T-helper 9 cell (primary cell): Measurements from ENCODE around the gene SDHA.

Source experiments
- DNase-seq: peaks from one replicate; pipeline ENCODE4 v3.0.0-alpha.2; 2020
- total RNA-seq, 2 donors: gene quantifications; one replicate each; lab custom pipeline; 2026; lab: John Stamatoyannopoulos, UW

Gene SDHA
- 17.9 to 54.1 reads per million in 2 donors for total RNA-seq

- DNase-seq: peak; percentile 98
Measured at GRCh38 chr5:217494-218456, at the start of gene SDHA, which contains the start of gene CCDC127. TSS of gene SDHA (plus strand) at chr5:218320. CDS start at chr5:218356, 36 bp downstream. TSS of gene CCDC127 (minus strand) at chr5:218153. CDS start at chr5:216849, 1,304 bp downstream.

- no peak for DNase-seq
Measured at GRCh38 chr5:169071-169727, 48.9 kb upstream of the SDHA start.

GRCh38 chr5:169728-170094, 48.4 kb upstream of the SDHA start:
- no peak for DNase-seq

- no peak for DNase-seq
Measured at GRCh38 chr5:170971-171800, 46.9 kb upstream of the SDHA start.

GRCh38 chr5:171801-172331, 46.3 kb upstream of the SDHA start:
- no peak for DNase-seq

DNA sequence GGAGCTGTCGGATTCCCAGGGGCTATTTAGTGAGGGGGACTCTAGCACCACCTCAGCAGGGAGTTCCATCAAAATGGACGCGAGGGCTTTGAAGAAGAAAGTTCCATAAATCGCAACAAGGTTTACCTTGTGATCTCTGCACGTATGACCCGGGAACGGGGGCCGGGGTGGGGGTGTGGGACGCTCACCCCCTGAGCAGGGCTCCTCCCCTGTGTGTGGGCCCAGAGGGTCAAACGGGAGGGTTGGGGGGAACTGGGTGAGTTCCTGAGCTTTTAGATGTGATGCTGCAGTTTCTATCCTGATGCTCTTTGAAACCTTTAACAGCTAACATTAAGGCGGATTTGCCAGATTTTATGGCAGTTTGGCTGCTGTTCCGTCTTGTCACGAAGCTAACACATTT, 45.7 kb upstream of the SDHA start:
- no peak for DNase-seq

DNA sequence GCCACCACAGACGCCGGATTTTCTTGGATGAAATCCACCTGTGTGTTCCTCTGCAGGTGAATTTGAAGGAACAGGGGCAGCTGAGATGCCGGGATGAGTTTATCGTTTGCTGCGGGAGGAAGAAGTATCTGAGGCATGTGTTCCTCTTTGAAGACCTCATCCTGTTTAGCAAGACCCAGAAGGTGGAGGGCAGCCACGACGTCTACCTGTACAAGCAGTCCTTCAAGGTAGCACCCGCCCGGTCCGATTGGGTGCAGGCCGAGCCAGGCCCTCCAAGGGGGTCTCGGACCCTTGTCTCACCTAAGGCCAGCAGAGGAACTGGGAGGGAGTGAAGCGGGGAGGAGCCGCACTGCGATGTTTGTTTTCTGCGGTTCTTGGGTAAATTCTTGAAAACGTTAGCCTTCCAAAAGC, 45.3 kb upstream of the SDHA start:
- no peak for DNase-seq

GRCh38 chr5:173392-174290, 44.5 kb upstream of the SDHA start:
- no peak for DNase-seq

- no peak for DNase-seq
Measured at GRCh38 chr5:174291-174600, 43.9 kb upstream of the SDHA start.

- no peak for DNase-seq
Measured at GRCh38 chr5:174876-175465, 43.1 kb upstream of the SDHA start.

GRCh38 chr5:176296-176823, 41.8 kb upstream of the SDHA start:
- DNase-seq: no peak

DNA sequence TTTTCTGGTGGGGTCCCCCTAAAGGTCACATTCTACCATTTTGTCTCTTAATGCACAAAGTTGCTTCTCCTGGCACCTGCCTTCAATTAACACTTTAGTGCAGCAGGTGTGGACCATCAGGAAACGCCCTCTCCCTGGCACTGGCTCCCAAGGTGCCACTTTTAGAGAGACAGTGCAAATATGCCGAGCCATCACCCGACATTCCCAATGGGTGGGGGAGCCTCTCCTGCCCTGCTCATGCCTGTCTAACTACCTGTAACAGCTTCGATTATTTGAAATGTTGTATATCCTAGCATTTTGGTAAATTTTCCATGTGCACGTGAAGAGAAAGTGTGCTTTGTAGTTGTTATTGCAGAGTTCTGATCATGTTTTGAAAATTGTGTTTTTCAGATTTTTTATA, 40.0 kb upstream of the SDHA start:
- DNase-seq: no peak

GRCh38 chr5:179401-179800, 38.7 kb upstream of the SDHA start:
- no peak for DNase-seq

GRCh38 chr5:180286-180918, 37.7 kb upstream of the SDHA start:
- no peak for DNase-seq

GRCh38 chr5:181160-181559, 37.0 kb upstream of the SDHA start:
- no peak for DNase-seq

GRCh38 chr5:181566-181965, 36.6 kb upstream of the SDHA start:
- no peak for DNase-seq

DNA sequence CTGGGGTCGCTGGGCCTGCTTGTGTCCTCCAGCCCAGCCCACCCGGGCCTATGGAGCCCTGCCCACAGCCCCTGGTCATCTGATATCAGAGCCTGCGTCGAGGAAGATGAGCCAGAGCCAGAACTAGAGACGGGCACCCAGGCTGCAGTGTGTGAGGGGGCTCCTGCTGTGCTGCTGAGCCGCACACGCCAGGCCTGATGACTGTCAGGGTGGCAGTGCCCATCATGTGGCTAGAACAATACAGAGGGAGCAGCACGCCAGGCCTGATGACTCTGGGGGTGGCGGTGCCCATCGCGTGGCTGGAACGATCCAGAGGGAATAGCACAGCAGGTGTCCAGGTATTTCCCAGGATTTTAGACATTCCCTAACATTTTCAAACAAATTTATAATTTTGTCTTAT, 36.0 kb upstream of the SDHA start:
- no peak for DNase-seq

GRCh38 chr5:184471-184870, 33.6 kb upstream of the SDHA start:
- no peak for DNase-seq

DNA sequence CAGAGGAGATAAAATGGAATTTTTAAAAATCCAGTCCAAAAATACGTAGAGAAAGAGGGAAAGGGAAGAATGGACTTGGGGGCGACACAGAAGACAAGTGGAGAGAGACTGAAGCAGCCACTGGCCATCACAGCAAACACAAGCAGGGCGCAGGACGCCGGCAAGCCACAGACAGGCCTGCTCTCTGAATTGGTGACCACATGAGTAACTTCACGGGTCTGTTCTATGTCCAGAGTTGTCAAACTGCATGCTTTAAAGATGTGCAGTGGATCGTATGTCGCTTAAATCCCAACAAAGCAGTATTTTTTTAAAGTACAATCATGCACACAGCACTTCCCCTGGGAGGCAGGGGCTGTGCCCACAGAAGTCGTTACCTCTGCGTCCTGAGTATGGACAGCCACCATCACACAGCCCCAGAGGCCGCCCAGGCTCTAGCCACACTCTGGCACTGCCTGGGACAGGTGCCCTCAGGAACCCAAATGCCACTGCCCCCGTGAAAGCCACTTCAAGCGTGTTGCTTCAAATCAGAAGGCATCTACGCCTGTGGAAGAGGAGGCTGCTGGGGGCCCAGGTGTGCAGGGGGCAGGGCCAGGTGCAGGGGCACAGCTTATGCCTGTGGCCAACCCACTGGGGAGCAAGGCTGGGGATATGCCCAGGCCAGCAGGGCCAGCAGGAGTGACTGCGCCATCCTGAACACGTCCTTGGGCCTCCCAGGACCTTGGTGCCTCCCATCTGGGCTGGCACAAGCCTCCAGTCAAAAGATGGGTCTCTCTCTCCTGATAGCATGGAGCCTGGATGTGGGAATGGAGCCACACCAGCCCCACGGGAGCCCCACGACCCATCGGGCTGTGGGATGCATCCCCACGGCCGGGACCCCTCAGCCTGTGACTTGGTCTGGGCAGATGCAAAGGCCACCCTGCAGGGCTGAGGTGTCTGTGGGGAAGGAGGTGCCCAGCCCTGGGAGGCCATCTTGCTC, 32.7 kb upstream of the SDHA start:
- DNase-seq: no peak
